ENCODE data around the gene DBNDD1. TPM values are rescaled to one million over a fixed set of nuclear protein-coding genes. Genes with fewer than 3 reads are reported as not detected.

The DBNDD1 gene
- total RNA-seq, 2 donors from 2014 or later: 5.3 to 7.7 TPM

DNA sequence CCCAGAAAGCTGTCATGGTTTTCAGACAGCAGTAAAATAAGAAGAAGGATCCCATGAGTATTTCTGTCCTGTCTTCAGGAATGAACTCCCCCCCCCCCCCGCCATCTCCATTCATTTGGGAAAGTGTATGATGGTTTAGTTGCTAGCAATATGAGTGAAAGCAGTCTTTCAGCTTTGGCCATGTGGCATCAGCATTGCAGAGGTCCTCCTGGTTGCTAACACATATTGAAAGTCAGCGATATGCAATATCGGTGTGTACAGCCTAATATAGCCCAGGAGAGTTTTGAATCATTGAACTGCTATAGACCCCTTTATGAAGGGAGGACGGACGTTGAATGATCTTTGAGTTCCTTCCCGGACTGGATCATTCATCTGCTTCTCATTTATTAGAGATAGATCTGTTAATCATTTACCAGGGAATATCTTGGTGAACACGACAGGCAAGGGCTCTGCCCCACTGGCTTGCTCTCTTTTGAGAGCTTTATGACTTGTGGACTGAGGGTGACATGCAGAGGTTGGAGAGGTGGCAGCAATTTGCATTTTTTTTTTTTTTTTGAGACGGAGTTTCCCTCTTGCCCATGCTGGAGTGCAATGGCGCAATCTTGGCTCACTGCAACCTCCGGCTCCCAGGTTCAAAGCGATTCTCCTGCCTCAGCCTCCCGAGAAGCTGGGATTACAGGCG lies 45.5 kb downstream of the DBNDD1 start:
- intact Hi-C loops (cut with DNase I): no loop called here
- H3K27me3 ChIP-seq (replicated peaks; ENCODE audit: insufficient read depth): no peaks in the 10 kb centered on the region
- H3K4me3 ChIP-seq: peak overlapping the region; percentile 74 to 98
- TF ChIP-seq POLR2A (IDR thresholded peaks at IDR 0.05) (no peak), POLR2AphosphoS5 (IDR thresholded peaks at IDR 0.05) (no peak)
- TF ChIP-seq, protein P1, sequence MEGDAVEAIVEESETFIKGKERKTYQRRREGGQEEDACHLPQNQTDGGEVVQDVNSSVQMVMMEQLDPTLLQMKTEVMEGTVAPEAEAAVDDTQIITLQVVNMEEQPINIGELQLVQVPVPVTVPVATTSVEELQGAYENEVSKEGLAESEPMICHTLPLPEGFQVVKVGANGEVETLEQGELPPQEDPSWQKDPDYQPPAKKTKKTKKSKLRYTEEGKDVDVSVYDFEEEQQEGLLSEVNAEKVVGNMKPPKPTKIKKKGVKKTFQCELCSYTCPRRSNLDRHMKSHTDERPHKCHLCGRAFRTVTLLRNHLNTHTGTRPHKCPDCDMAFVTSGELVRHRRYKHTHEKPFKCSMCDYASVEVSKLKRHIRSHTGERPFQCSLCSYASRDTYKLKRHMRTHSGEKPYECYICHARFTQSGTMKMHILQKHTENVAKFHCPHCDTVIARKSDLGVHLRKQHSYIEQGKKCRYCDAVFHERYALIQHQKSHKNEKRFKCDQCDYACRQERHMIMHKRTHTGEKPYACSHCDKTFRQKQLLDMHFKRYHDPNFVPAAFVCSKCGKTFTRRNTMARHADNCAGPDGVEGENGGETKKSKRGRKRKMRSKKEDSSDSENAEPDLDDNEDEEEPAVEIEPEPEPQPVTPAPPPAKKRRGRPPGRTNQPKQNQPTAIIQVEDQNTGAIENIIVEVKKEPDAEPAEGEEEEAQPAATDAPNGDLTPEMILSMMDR (IDR thresholded peaks at IDR 0.05): no peak
- H3K4me1 ChIP-seq (replicated peaks): no peaks in the 10 kb centered on the region
- no peaks in the 10 kb centered on the region for H3K36me3 ChIP-seq
- no peak overlapping the region for H3K27ac ChIP-seq
- no peaks in the 10 kb centered on the region for H3K9me3 ChIP-seq
- DNase-seq (ENCODE audit: low spot score): no peak
- 82% methylated on average over 13 of the region's 13 CpGs for WGBS

- Histone ChIP-seq H3K4me3 (peak overlapping the region; percentile 74 to 98), H3K4me1 (replicated peaks) (no peaks in the 10 kb centered on the region), H3K27ac (peak overlapping the region; percentile 91 to 94), H3K9me3 (no peaks in the 10 kb centered on the region), H3K36me3 (no peaks in the 10 kb centered on the region), H3K27me3 (replicated peaks; ENCODE audit: insufficient read depth) (no peaks in the 10 kb centered on the region)
- no peak for DNase-seq (ENCODE audit: low spot score)
- intact Hi-C loops (cut with DNase I): no loop called here
- TF ChIP-seq, protein P1 (IDR thresholded peaks at IDR 0.05): no peak
- TF ChIP-seq POLR2A (IDR thresholded peaks at IDR 0.05) (no peak), POLR2AphosphoS5 (IDR thresholded peaks at IDR 0.05) (no peak)
- WGBS: 17% methylated on average over 14 of the region's 14 CpGs
Observed at GRCh38 chr16:89973235-89973634, 46.0 kb downstream of the DBNDD1 start.

DNA sequence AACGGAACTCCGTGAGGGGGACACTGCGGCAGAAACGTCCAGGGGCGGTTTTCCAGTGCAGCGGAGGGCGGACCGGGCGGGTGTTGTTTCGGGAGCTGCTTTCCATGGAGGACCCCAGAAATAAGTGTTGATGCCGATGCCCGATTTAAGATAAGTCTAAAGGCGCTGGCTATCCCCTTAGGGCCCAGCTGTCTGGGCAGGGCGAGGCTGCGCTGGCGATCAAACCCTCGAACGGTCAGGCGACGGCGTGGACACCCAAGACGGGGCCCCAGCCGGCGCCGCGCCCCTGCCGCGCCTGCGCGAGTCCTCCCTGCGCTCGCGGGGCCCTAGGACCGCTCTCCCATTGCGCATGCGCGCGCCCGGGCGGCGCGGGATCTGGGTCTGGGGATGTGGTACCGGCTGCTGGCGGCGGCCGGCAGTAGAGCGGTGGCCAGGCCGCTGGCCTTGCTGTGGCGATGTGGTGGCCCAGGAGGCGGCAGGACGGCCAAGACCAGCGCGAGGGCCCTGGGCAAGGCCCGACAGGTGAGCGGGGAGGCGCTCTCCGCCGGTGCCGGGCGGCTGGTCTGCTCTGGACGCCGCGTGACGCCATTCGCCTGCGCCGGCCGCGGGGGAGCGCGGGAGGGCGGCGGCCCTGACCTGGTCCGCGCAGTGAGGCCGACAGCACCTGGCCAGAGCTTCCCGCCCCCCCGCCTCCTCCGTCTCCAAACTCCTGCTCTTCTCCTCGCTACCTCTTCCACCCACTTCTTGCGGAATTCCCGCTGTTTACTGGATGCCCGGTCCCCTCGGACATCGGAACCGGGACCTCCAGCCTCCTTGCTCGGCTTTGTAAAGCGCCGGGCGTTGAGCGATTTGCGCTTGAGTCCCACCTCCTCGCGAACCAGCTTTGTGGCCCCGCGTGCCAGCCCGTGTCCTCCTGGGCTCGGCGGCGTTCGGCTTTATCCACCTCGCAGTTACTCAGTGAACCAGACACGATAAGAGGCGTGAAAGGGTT lies 46.7 kb downstream of the DBNDD1 start:
- peak; percentile 86 for DNase-seq (ENCODE audit: low spot score)
- peak overlapping the region; percentile 91 to 94 for H3K27ac ChIP-seq
- H3K27me3 ChIP-seq (replicated peaks; ENCODE audit: insufficient read depth): no peaks in the 10 kb centered on the region
- TF ChIP-seq POLR2A (IDR thresholded peaks at IDR 0.05) (peak; percentile 76), POLR2AphosphoS5 (IDR thresholded peaks at IDR 0.05) (peak; percentile 32)
- TF ChIP-seq, protein P1 (IDR thresholded peaks at IDR 0.05): peak in 2 of 4 experiments; percentile 8 to 42
- H3K4me1 ChIP-seq (replicated peaks): no peaks in the 10 kb centered on the region
- no peaks in the 10 kb centered on the region for H3K36me3 ChIP-seq
- peak overlapping the region; percentile 74 to 98 for H3K4me3 ChIP-seq
- intact Hi-C loops (cut with DNase I): no loop called here
- 2% methylated on average over 74 of the region's 104 CpGs for WGBS
- no peaks in the 10 kb centered on the region for H3K9me3 ChIP-seq

DNA sequence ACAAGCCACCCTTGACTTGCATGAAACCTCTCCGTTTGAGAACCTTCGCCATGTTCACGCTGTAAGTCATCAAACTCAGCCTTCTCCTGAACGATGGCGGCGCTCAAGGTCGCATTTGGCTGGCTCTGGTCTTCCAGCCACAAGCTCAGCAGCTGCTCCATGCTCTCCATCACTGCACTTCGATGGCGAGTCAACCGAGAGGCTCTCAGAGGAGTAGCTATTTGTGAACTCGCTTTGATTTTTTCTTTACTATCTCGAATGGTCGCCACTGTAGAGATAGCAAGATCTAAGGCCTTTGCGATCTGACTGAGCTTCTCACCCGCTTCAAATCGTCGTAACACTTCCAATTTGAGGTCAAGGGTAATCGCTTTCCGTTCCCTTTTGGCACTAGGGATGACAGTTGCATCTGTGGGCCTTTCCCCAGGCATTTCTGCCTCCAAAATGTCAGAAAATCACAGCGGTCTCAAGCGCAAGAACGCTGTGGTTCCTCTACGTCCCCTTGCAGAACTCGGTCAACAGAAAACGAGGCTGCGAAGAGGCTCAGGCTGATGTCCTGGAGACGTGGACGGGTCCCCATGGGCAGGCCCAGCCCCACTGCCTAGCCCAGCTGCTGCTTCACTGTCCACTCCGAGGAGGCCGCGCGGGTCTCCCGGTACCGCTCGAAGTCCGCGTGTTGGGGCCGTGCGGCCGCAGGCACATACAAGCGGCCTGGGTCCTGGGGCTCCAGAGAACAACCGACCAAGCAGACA lies 47.6 kb downstream of the DBNDD1 start:
- Histone ChIP-seq H3K27ac (peak overlapping the region; percentile 91 to 94), H3K36me3 (no peaks in the 10 kb centered on the region), H3K27me3 (replicated peaks; ENCODE audit: insufficient read depth) (no peaks in the 10 kb centered on the region), H3K4me3 (peak overlapping the region; percentile 74 to 98), H3K9me3 (no peaks in the 10 kb centered on the region), H3K4me1 (replicated peaks) (no peaks in the 10 kb centered on the region)
- no peak for DNase-seq (ENCODE audit: low spot score)
- TF ChIP-seq POLR2A (IDR thresholded peaks at IDR 0.05) (no peak), POLR2AphosphoS5 (IDR thresholded peaks at IDR 0.05) (no peak)
- TF ChIP-seq, protein P1 (IDR thresholded peaks at IDR 0.05): no peak
- WGBS: 47% methylated on average over 42 of the region's 42 CpGs
- intact Hi-C loops (cut with DNase I): no loop called here
